HCT116 (cell line): ENCODE measurements around the gene TBCCD1. TPM values are rescaled to one million over a fixed set of nuclear protein-coding genes. Genes with fewer than 3 reads are reported as not detected.

Source experiments
- ATAC-seq: fragments of 200-7000 bp; cut with Tn5 transposase; 2 replicates; pipeline ENCODE4 v1.9.1; 2020; ENCODE audit warnings: mild to moderate bottlenecking, moderate library complexity
- BruUV-seq: library from RNA; stranded (reverse); fragments of 400-500 nt; replicated peaks from 2 replicates; lab custom pipeline; 2021; lab: Mats Ljungman, UMichigan
- CTCF ChIA-PET: fragments of 300-600 bp; sonication (Branson Sonifier 250); formaldehyde crosslinking; loops from one replicate; lab custom pipeline; 2021; ENCODE audit warnings: antibody characterized with exemption; lab: Charles Lee
- POLR2A ChIA-PET: fragments of 300-600, 350-600 bp; sonication (Branson Sonifier 250); formaldehyde crosslinking; loops from one replicate; lab custom pipeline; 2021; ENCODE audit warnings: antibody characterized with exemption; lab: Charles Lee
- RAD21 ChIA-PET, 2 experiments: fragments of 300-600 bp; sonication (Branson Sonifier 250); formaldehyde crosslinking; loops; one replicate each; lab custom pipeline; 2023; ENCODE audit warnings: low total read pairs in 2 of 2; ENCODE audit not compliant: uncharacterized antibody in 2 of 2, unreplicated experiment in 2 of 2, low non-redundant PET in 1 of 2; lab: Charles Lee
- DNase-seq: peaks from one replicate; pipeline ENCODE4 v3.0.0-alpha.2; 2010; ENCODE audit warnings: low read depth, low spot score
- H2AFZ ChIP-seq: fragments of 200-600 bp; shearing (Covaris generic), sonication (generic); 2 replicates; pipeline ENCODE4 v1.6.1; 2017; ENCODE audit warnings: low read depth, mixed run types, mixed read lengths, antibody characterized with exemption, low read length; ENCODE audit not compliant: poor library complexity, severe bottlenecking
- H3K27ac ChIP-seq: 2 replicates; pipeline ENCODE4 v1.5.1; 2012; ENCODE audit warnings: low read depth, low read length
- H3K27me3 ChIP-seq: fragments of 200-600 bp; sonication (generic); 2 replicates; pipeline ENCODE4 v1.6.1; 2016; ENCODE audit warnings: mixed run types, low read length, mixed read lengths; ENCODE audit not compliant: insufficient read depth
- H3K36me3 ChIP-seq, 2 experiments: fragments of 200-500 bp in 1 of 2; fragments of 200-600 bp in 1 of 2; sonication (Bioruptor generic) in 1 of 2; sonication (generic) in 1 of 2; 2 replicates each; pipeline versions ENCODE4 v1.5.1 to v1.6.1; 2014 to 2016; ENCODE audit warnings: low read length in 2 of 2, inconsistent platforms in 1 of 2, mixed read lengths in 1 of 2, mixed run types in 1 of 2; ENCODE audit not compliant: insufficient read depth in 2 of 2, control insufficient read depth in 1 of 2
- H3K4me1 ChIP-seq, 2 experiments: fragments of 200-600 bp in 1 of 2; sonication (generic) in 1 of 2; 2 replicates each; pipeline versions ENCODE4 v1.5.1 to v1.6.1; 2012 to 2017; ENCODE audit warnings: low read length in 2 of 2, inconsistent platforms in 1 of 2, mild to moderate bottlenecking in 1 of 2, mixed read lengths in 1 of 2, mixed run types in 1 of 2, moderate library complexity in 1 of 2; ENCODE audit not compliant: insufficient read depth in 2 of 2, control insufficient read depth in 1 of 2
- H3K4me2 ChIP-seq: fragments of 200-600 bp; sonication (generic); 2 replicates; pipeline ENCODE4 v1.6.1; 2017; ENCODE audit warnings: mixed run types, low read length, mixed read lengths
- H3K4me3 ChIP-seq, 2 experiments: fragments of 200-600 bp in 1 of 2; sonication (generic) in 1 of 2; replicated peaks in 1 of 2; 2 replicates each; pipeline ENCODE4 v1.5.1; 2011 to 2016; ENCODE audit warnings: low read length in 2 of 2, control low read depth in 1 of 2, low read depth in 1 of 2, mild to moderate bottlenecking in 1 of 2, mixed read lengths in 1 of 2, mixed run types in 1 of 2
- H3K79me2 ChIP-seq: fragments of 200-600 bp; sonication (generic); 2 replicates; pipeline ENCODE4 v1.6.1; 2017; ENCODE audit warnings: mild to moderate bottlenecking, mixed run types, low read length, moderate library complexity, mixed read lengths; ENCODE audit not compliant: insufficient read depth
- H3K9ac ChIP-seq: fragments of 200-600 bp; sonication (generic); 2 replicates; pipeline ENCODE4 v1.6.1; 2016; ENCODE audit warnings: low read length, mixed read lengths
- H3K9me2 ChIP-seq: fragments of 200-600 bp; sonication (generic), shearing (Covaris generic); 2 replicates; pipeline ENCODE4 v1.6.1; 2017; ENCODE audit warnings: mixed run types, mild to moderate bottlenecking, moderate library complexity; ENCODE audit not compliant: insufficient read depth
- H3K9me3 ChIP-seq, 2 experiments: fragments of 200-500 bp in 1 of 2; fragments of 200-600 bp in 1 of 2; sonication (Bioruptor generic) in 1 of 2; sonication (generic) in 1 of 2; 2 replicates each; pipeline ENCODE4 v1.6.1; 2014 to 2017; ENCODE audit warnings: low read length in 2 of 2, mixed read lengths in 2 of 2, inconsistent platforms in 1 of 2, low read depth in 1 of 2, mild to moderate bottlenecking in 1 of 2, mixed run types in 1 of 2, moderate library complexity in 1 of 2; ENCODE audit not compliant: control insufficient read depth in 1 of 2, insufficient read depth in 1 of 2
- H4K20me1 ChIP-seq: fragments of 200-600 bp; sonication (generic), shearing (Covaris generic); 2 replicates; pipeline ENCODE4 v1.6.1; 2017; ENCODE audit warnings: mixed run types, mild to moderate bottlenecking, moderate library complexity; ENCODE audit not compliant: insufficient read depth
- ATF3 ChIP-seq: IDR thresholded peaks from 2 replicates; pipeline ENCODE4 v1.6.1; 2012
- CEBPB ChIP-seq: IDR thresholded peaks from 2 replicates; pipeline ENCODE4 v1.6.1; 2012; ENCODE audit warnings: low read depth
- EGR1 ChIP-seq: IDR thresholded peaks from 2 replicates; pipeline ENCODE4 v1.6.1; 2012; ENCODE audit warnings: low read depth
- FOSL1 ChIP-seq: IDR thresholded peaks from 2 replicates; pipeline ENCODE4 v1.6.1; 2012; ENCODE audit warnings: low read depth
- YY1 ChIP-seq: IDR thresholded peaks from 2 replicates; pipeline ENCODE4 v1.6.1; 2011; ENCODE audit warnings: low read length, low read depth, moderate library complexity, mild to moderate bottlenecking; ENCODE audit not compliant: insufficient replicate concordance; ENCODE audit errors: extremely low read depth
- ZFX ChIP-seq: fragments of 450-650 bp; IDR thresholded peaks from 2 replicates; pipeline ENCODE4 v1.6.1; 2017
- ZNF274 ChIP-seq: fragments of 200-500 bp; sonication (Bioruptor generic); IDR thresholded peaks from 2 replicates; pipeline ENCODE4 v1.6.1; 2014; ENCODE audit warnings: mild to moderate bottlenecking, low read depth, low read length, inconsistent platforms
- intact Hi-C: fragments of 100-400 bp; cut with micrococcal nuclease; formaldehyde crosslinking; loops from 2 replicates; pipeline ENCODE4 v1.10.0; 2022
- total RNA-seq: library from RNA; stranded (reverse); gene quantifications from one replicate; pipeline ENCODE4 v1.2.1, GENCODE V29; 2021; ENCODE audit not compliant: unreplicated experiment

TBCCD1 gene
- total RNA-seq, 1 experiment from 2014 or later = 16.8 TPM

DNA sequence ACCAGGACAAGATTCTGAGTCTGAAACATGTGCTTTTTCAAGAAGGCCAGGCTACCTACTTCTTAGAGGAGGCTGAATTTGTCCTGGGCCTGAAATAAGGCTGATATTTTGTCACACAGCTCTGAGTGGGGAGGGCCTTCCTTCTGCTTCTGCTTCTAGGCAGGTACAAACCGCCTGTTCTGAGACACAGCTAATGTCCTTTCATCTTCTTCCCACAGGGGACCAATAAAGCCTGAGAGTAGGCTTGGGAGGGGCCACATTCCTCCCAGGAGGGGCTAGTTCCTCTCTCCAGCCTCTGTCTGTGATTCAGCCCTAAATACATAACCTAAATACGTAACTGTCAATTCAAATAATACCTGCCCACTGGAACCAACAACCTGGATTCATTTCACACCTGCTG, 57.7 kb downstream of the TBCCD1 start:
- TF ChIP-seq ATF3 (no peak), ZNF274 (no peak), EGR1 (no peak)

GRCh38 chr3:186506857-186507256, 60.3 kb downstream of the TBCCD1 start:
- no peak for ATAC-seq
- intact Hi-C loops = no loop called here
- no peak for DNase-seq
- Histone ChIP-seq H3K27me3 (peaks cover 42% of the 10 kb centered on the region), H3K79me2 (no peaks in the 10 kb centered on the region), H3K27ac (no peak overlapping the region), H3K9me2 (no peaks in the 10 kb centered on the region), H3K36me3 (no peaks in the 10 kb centered on the region), H3K4me1 (no peaks in the 10 kb centered on the region), H2AFZ (no peak overlapping the region), H3K9me3 (no peaks in the 10 kb centered on the region), H3K4me2 (no peak overlapping the region), H4K20me1 (no peaks in the 10 kb centered on the region), H3K9ac (no peak overlapping the region), H3K4me3 (no peak overlapping the region)
- CTCF ChIA-PET = no interaction called here
- BruUV-seq = no TSS peak
- POLR2A ChIA-PET = no interaction called here
- RAD21 ChIA-PET = no interaction called here
- TF ChIP-seq ZNF274 (no peak), CEBPB (no peak), ZFX (no peak), FOSL1 (no peak), ATF3 (no peak), YY1 (no peak)

More for the DNA sequence above, 57.7 kb downstream of the TBCCD1 start:
- Histone ChIP-seq H4K20me1 (no peaks in the 10 kb centered on the region), H3K36me3 (no peaks in the 10 kb centered on the region), H3K9me2 (no peaks in the 10 kb centered on the region), H3K27me3 (peaks cover 39% of the 10 kb centered on the region), H3K27ac (no peak overlapping the region), H2AFZ (no peak overlapping the region), H3K4me1 (no peaks in the 10 kb centered on the region), H3K4me3 (no peak overlapping the region), H3K9me3 (no peaks in the 10 kb centered on the region), H3K4me2 (no peak overlapping the region), H3K79me2 (no peaks in the 10 kb centered on the region), H3K9ac (no peak overlapping the region)
- ChIA-PET POLR2A (no interaction called here), RAD21 (no interaction called here), CTCF (no interaction called here)
- DNase-seq = no peak
- no peak for ATAC-seq
- intact Hi-C loops = no loop called here
- no TSS peak for BruUV-seq
